ENCODE results near the gene KCNQ1. TPM values are rescaled to one million over a fixed set of nuclear protein-coding genes. Genes with fewer than 3 reads are reported as not detected.

The KCNQ1 gene
- total and polyA plus RNA-seq, 2 of the 13 experiments (the other 11 are each of a cell fraction or from before 2014, with no cell fraction given), result 0.02 to 0.08 TPM

DNA sequence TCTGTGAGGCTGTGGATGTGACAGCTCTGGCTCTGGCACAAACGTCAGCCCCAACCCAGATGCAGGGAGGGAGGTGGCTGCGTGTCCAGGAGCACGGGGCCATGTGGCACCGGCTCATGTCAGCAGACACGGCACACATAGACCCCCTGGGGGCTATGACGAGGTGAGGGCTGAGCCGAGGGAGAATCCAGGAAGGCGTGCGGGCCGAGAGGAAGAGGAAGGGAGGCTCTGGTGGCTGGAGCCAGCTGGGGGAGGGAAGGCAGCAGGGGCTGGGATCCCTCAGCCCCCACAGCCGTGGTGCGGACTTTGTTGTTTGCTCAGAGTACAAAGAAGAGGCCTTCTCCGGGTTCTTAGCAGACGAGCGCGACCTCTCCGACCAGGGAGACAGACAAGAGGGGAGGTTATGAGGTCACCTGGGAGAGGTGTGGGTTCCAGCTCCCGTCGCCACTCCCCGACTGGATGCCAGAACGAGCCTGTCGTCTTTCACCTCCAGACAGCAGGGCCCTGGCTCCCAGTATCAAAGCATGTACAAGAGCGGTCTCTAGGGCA, 394.7 kb downstream of the KCNQ1 start (continued):
- no peak for TF ChIP-seq ZNF674 (CRISPR knock-in tag; IDR thresholded peaks at IDR 0.05; ENCODE audit: low read depth)
- TF ChIP-seq MED13 (CRISPR knock-in tag; IDR thresholded peaks at IDR 0.05), result no peak
- no peak for TF ChIP-seq HNF1B (CRISPR knock-in tag; IDR thresholded peaks at IDR 0.05)
- no peak for TF ChIP-seq ZFP36 (IDR thresholded peaks at IDR 0.05; ENCODE audit: borderline replicate concordance, low read depth, low read length, partially characterized antibody)
- TF ChIP-seq KAT2B (IDR thresholded peaks at IDR 0.05; ENCODE audit: borderline replicate concordance, low read depth, low read length), result no peak
- TF ChIP-seq, protein P1, sequence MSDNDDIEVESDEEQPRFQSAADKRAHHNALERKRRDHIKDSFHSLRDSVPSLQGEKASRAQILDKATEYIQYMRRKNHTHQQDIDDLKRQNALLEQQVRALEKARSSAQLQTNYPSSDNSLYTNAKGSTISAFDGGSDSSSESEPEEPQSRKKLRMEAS (IDR thresholded peaks at IDR 0.05), result peak; percentile 80
- no peak for TF ChIP-seq KDM5A (IDR thresholded peaks at IDR 0.05; ENCODE audit: borderline replicate concordance, low read length)
- TF ChIP-seq, protein P2, sequence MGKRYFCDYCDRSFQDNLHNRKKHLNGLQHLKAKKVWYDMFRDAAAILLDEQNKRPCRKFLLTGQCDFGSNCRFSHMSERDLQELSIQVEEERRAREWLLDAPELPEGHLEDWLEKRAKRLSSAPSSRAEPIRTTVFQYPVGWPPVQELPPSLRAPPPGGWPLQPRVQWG (CRISPR knock-in tag; IDR thresholded peaks at IDR 0.05; ENCODE audit: borderline replicate concordance, low read depth), result no peak
- no peak for TF ChIP-seq ZNF564 (CRISPR knock-in tag; IDR thresholded peaks at IDR 0.05)
- no peak for TF ChIP-seq SRSF4 (IDR thresholded peaks at IDR 0.05; ENCODE audit: low read depth, low read length, poor library complexity, severe bottlenecking)
- peak; percentile 56 for TF ChIP-seq HNF4A (CRISPR knock-in tag; IDR thresholded peaks at IDR 0.05)
- TF ChIP-seq PAX8 (CRISPR knock-in tag; IDR thresholded peaks at IDR 0.05; ENCODE audit: borderline replicate concordance), result no peak
- TF ChIP-seq ZBTB38 (CRISPR knock-in tag; IDR thresholded peaks at IDR 0.05), result no peak
- TF ChIP-seq YEATS2 (CRISPR knock-in tag; IDR thresholded peaks at IDR 0.05; ENCODE audit: borderline replicate concordance), result no peak
- TF ChIP-seq TEF (CRISPR knock-in tag; IDR thresholded peaks at IDR 0.05), result no peak
- TF ChIP-seq ZNF331 (CRISPR knock-in tag; IDR thresholded peaks at IDR 0.05), result 0 out of 2 replicates have a peak, but pooled peaks have one; percentile 22
- TF ChIP-seq HOXA9 (CRISPR knock-in tag; IDR thresholded peaks at IDR 0.05; ENCODE audit: borderline replicate concordance), result 0 out of 2 replicates have a peak, but pooled peaks have one; percentile 28
- TF ChIP-seq CHD4 (IDR thresholded peaks at IDR 0.05; ENCODE audit: borderline replicate concordance, low read length), result no peak
- no peak for TF ChIP-seq PHF20 (CRISPR knock-in tag; IDR thresholded peaks at IDR 0.05)
- TF ChIP-seq NPAS2 (CRISPR knock-in tag; IDR thresholded peaks at IDR 0.05; ENCODE audit: borderline replicate concordance), result no peak
- TF ChIP-seq TBX3 (IDR thresholded peaks at IDR 0.05; ENCODE audit: borderline replicate concordance), result no peak
- TF ChIP-seq NR2F6 (IDR thresholded peaks at IDR 0.05), result 0 out of 2 replicates have a peak, but pooled peaks have one; percentile 28
- TF ChIP-seq NR2F6 (CRISPR knock-in tag; IDR thresholded peaks at IDR 0.05), result no peak
- TF ChIP-seq ZNF879 (CRISPR knock-in tag; IDR thresholded peaks at IDR 0.05), result no peak
- TF ChIP-seq NAIF1 (CRISPR knock-in tag; IDR thresholded peaks at IDR 0.05; ENCODE audit: borderline replicate concordance), result no peak
- TF ChIP-seq EEA1 (CRISPR knock-in tag; IDR thresholded peaks at IDR 0.05; ENCODE audit: borderline replicate concordance), result no peak
- TF ChIP-seq ZNF768 (CRISPR knock-in tag; IDR thresholded peaks at IDR 0.05), result no peak
- no peak for TF ChIP-seq ZNF276 (CRISPR knock-in tag; IDR thresholded peaks at IDR 0.05; ENCODE audit: low read depth)

All from HepG2 (cell line).